GM23338 (cell line): Measurements from ENCODE around the gene ECE1. TPM values are rescaled to one million over a fixed set of nuclear protein-coding genes. Genes with fewer than 3 reads are reported as not detected.
A peak's percentile ranks its signal among the peaks of the same experiment; 100 is the strongest.

Experiments
- ATAC-seq: fragments of 200-7000 bp; cut with Tn5 transposase; 3 replicates; pipeline ENCODE4 v1.9.1; 2020
- DNase-seq: peaks from one replicate; pipeline ENCODE4 v3.0.0-alpha.2; 2015; ENCODE audit warnings: low spot score
- H2AFZ ChIP-seq: fragments of 200-600 bp; sonication (generic); 2 replicates; pipeline ENCODE4 v1.8.0; 2016; ENCODE audit warnings: antibody characterized with exemption, mild to moderate bottlenecking, moderate library complexity
- H3F3A ChIP-seq: fragments of 200-600 bp; sonication (generic); replicated peaks from 2 replicates; pipeline ENCODE4 v1.8.0; 2017; ENCODE audit warnings: antibody characterized with exemption, mixed run types, low read depth
- H3K27ac ChIP-seq: fragments of 200-600 bp; sonication (generic); 2 replicates; pipeline ENCODE4 v1.6.1; 2016; ENCODE audit warnings: low read depth
- H3K27me3 ChIP-seq: fragments of 200-600 bp; sonication (generic); 2 replicates; pipeline ENCODE4 v1.8.0; 2016; ENCODE audit warnings: mild to moderate bottlenecking, mixed run types, moderate library complexity; ENCODE audit not compliant: insufficient read depth
- H3K36me3 ChIP-seq: fragments of 200-600 bp; sonication (generic); 2 replicates; pipeline ENCODE4 v1.8.0; 2016; ENCODE audit warnings: mild to moderate bottlenecking; ENCODE audit not compliant: insufficient read depth
- H3K4me1 ChIP-seq: fragments of 200-600 bp; sonication (generic); 2 replicates; pipeline ENCODE4 v1.8.0; 2016; ENCODE audit warnings: mild to moderate bottlenecking, moderate library complexity; ENCODE audit not compliant: insufficient read depth
- H3K4me2 ChIP-seq: fragments of 200-600 bp; sonication (generic); 2 replicates; pipeline ENCODE4 v1.7.1; 2017; ENCODE audit warnings: mixed run types
- H3K4me3 ChIP-seq: fragments of 200-600 bp; sonication (generic); 2 replicates; pipeline ENCODE4 v1.6.1; 2016; ENCODE audit warnings: mixed run types
- H3K79me2 ChIP-seq: fragments of 200-600 bp; sonication (generic); replicated peaks from 2 replicates; pipeline ENCODE4 v1.8.0; 2017; ENCODE audit warnings: mild to moderate bottlenecking; ENCODE audit not compliant: insufficient read depth
- H3K9me2 ChIP-seq: fragments of 200-600 bp; sonication (generic); 2 replicates; pipeline ENCODE4 v1.8.0; 2017; ENCODE audit not compliant: insufficient read depth
- H4K20me1 ChIP-seq: fragments of 200-600 bp; sonication (generic); replicated peaks from 2 replicates; pipeline ENCODE4 v1.8.0; 2017; ENCODE audit warnings: mild to moderate bottlenecking; ENCODE audit not compliant: insufficient read depth
- H3K27ac Mint-ChIP-seq: 2 replicates; pipeline ENCODE4 v1.8.0; 2020; ENCODE audit warnings: inconsistent platforms, mild to moderate bottlenecking, moderate library complexity, mixed read lengths
- H3K27me3 Mint-ChIP-seq: 3 replicates; pipeline ENCODE4 v1.8.0; 2022; ENCODE audit warnings: low read depth, mild to moderate bottlenecking, moderate library complexity, mixed read lengths, inconsistent platforms; ENCODE audit not compliant: insufficient read depth, poor library complexity
- H3K36me3 Mint-ChIP-seq: 3 replicates; pipeline ENCODE4 v1.8.0; 2021; ENCODE audit warnings: low read depth, mild to moderate bottlenecking, inconsistent platforms, moderate library complexity, mixed read lengths
- H3K4me1 Mint-ChIP-seq: 3 replicates; pipeline ENCODE4 v1.8.0; 2020; ENCODE audit warnings: mild to moderate bottlenecking, inconsistent platforms, mixed read lengths
- H3K4me3 Mint-ChIP-seq: 3 replicates; pipeline ENCODE4 v1.8.0; 2021; ENCODE audit warnings: moderate library complexity, mild to moderate bottlenecking, inconsistent platforms, mixed read lengths
- H3K9me3 Mint-ChIP-seq: 3 replicates; pipeline ENCODE4 v1.8.0; 2020; ENCODE audit warnings: moderate library complexity, mild to moderate bottlenecking, inconsistent platforms, mixed read lengths
- CREB1 ChIP-seq: fragments of 250-450 bp; sonication (Bioruptor Pico); IDR thresholded peaks from 2 replicates; pipeline ENCODE4 v1.5.0; 2020; ENCODE audit warnings: low read depth, mild to moderate bottlenecking, moderate library complexity
- CTCF ChIP-seq, 2 experiments: fragments of 200-600 bp in 1 of 2; sonication (generic) in 1 of 2; conservative IDR thresholded peaks; 2 replicates each; pipeline versions ENCODE4 v1.5.1 to v1.6.1; 2016 to 2017; ENCODE audit warnings: antibody characterized with exemption in 2 of 2, low read depth in 2 of 2, mild to moderate bottlenecking in 2 of 2, moderate library complexity in 1 of 2
- EZH2phosphoT487 ChIP-seq: fragments of 200-600 bp; sonication (generic); IDR thresholded peaks from one replicate; pipeline ENCODE4 v1.8.1; 2018; ENCODE audit warnings: antibody characterized with exemption; ENCODE audit not compliant: unreplicated experiment
- NANOG ChIP-seq: IDR thresholded peaks from 2 replicates; pipeline ENCODE4 v1.6.1; 2016; ENCODE audit warnings: antibody characterized with exemption, borderline replicate concordance
- POLR2AphosphoS5 ChIP-seq: IDR thresholded peaks from 2 replicates; pipeline ENCODE4 v1.6.1; 2016; ENCODE audit warnings: antibody characterized with exemption, low read depth
- ZNF114 ChIP-seq: fragments of 250-450 bp; sonication (Bioruptor Pico); IDR thresholded peaks from 2 replicates; pipeline ENCODE4 v1.5.0; 2020; ENCODE audit warnings: mild to moderate bottlenecking, moderate library complexity
- ZNF331 ChIP-seq: fragments of 250-450 bp; sonication (Bioruptor Pico); IDR thresholded peaks from 2 replicates; pipeline ENCODE4 v1.5.0; 2020; ENCODE audit warnings: low read depth, mild to moderate bottlenecking, moderate library complexity
- polyA plus RNA-seq: library from polyadenylated mRNA; unstranded; fragments of >200 nt; fragmentation: Nextera tagmentation; extraction: Ambion mirVana; gene quantifications from 2 replicates; pipeline ENCODE4 v1.2.1, GENCODE V29; 2016
- total RNA-seq: library from RNA; depleted of rRNA; stranded (reverse); fragments of >200 nt; shearing (Covaris generic); gene quantifications from 2 replicates; pipeline ENCODE4 v1.2.3, GENCODE V29; 2014

Gene ECE1
- total and polyA plus RNA-seq, 2 experiments from 2014 or later = 11.0 to 45.0 TPM

GRCh38 chr1:21305155-21305899, 15.1 kb upstream of the ECE1 start:
- Histone ChIP-seq H3F3A (peaks cover 4% of the 10 kb centered on the region; the same call in 1 of the 2 replicates), H3K27ac (no peak overlapping the region), H3K9me2 (no peaks in the 10 kb centered on the region), H3K4me1 (peaks cover 25% of the 10 kb centered on the region), H3K36me3 (no peaks in the 10 kb centered on the region), H3K27me3 (no peaks in the 10 kb centered on the region), H3K4me3 (no peak overlapping the region), H3K79me2 (peaks cover 4% of the 10 kb centered on the region; the same call in 1 of the 2 replicates), H4K20me1 (peaks cover 4% of the 10 kb centered on the region; the same call in 1 of the 2 replicates), H2AFZ (no peak overlapping the region), H3K4me2 (no peak overlapping the region)
- Mint-ChIP-seq H3K9me3 (no peaks in the 10 kb centered on the region), H3K27ac (peak overlapping the region; percentile 83; the same call in 1 of the 2 replicates), H3K27me3 (peaks cover 19% of the 10 kb centered on the region), H3K4me3 (no peak overlapping the region; the same call in 2 of the 3 replicates), H3K4me1 (peaks cover 56% of the 10 kb centered on the region), H3K36me3 (no peaks in the 10 kb centered on the region; the same call in 2 of the 3 replicates)
- TF ChIP-seq EZH2phosphoT487 = no peak
- TF ChIP-seq POLR2AphosphoS5 = no peak
- ATAC-seq (no peak), DNase-seq (no peak)

- H3K9me2 ChIP-seq = no peaks in the 10 kb centered on the region
- H3K4me1 Mint-ChIP-seq = peaks cover 54% of the 10 kb centered on the region
Measured at GRCh38 chr1:21304488-21304887, 14.2 kb upstream of the ECE1 start.

GRCh38 chr1:21302747-21303715, 12.8 kb upstream of the ECE1 start:
- no peak for TF ChIP-seq CREB1 (CRISPR knock-in tag)
- TF ChIP-seq CTCF (conservative IDR thresholded peaks at IDR 0.05; ENCODE audit: low read depth in 2 of 2) = peak in 1 of 2 experiments; percentile 50; a peak in 2 of 4 replicates
- no peak for TF ChIP-seq NANOG
- H3K79me2 ChIP-seq = peaks cover 4% of the 10 kb centered on the region; the same call in 1 of the 2 replicates
- Mint-ChIP-seq H3K27me3 (peaks cover 15% of the 10 kb centered on the region), H3K27ac (no peak overlapping the region), H3K36me3 (no peaks in the 10 kb centered on the region; the same call in 2 of the 3 replicates), H3K4me1 (peaks cover 42% of the 10 kb centered on the region), H3K9me3 (no peaks in the 10 kb centered on the region), H3K4me3 (no peak overlapping the region)
- peaks cover 16% of the 10 kb centered on the region; the same call in 1 of the 2 replicates for H3K4me1 ChIP-seq
- no peak overlapping the region for H3K4me3 ChIP-seq
- H3F3A ChIP-seq = peaks cover 2% of the 10 kb centered on the region; the same call in 1 of the 2 replicates
- no peak overlapping the region for H2AFZ ChIP-seq
- no peak overlapping the region for H3K4me2 ChIP-seq
- H3K27me3 ChIP-seq = no peaks in the 10 kb centered on the region
- no peaks in the 10 kb centered on the region for H3K36me3 ChIP-seq
- H3K27ac ChIP-seq = no peak overlapping the region
- H3K9me2 ChIP-seq = no peaks in the 10 kb centered on the region
- peaks cover 4% of the 10 kb centered on the region; the same call in 1 of the 2 replicates for H4K20me1 ChIP-seq
- DNase-seq (no peak), ATAC-seq (peak; percentile 32)

More at GRCh38 chr1:21304488-21304887, 14.2 kb upstream of the ECE1 start:
- Histone ChIP-seq H3K27ac (no peak overlapping the region), H3F3A (peaks cover 4% of the 10 kb centered on the region; the same call in 1 of the 2 replicates), H3K36me3 (no peaks in the 10 kb centered on the region), H3K79me2 (peaks cover 4% of the 10 kb centered on the region; the same call in 1 of the 2 replicates), H3K4me3 (no peak overlapping the region), H4K20me1 (peaks cover 4% of the 10 kb centered on the region; the same call in 1 of the 2 replicates), H3K4me2 (no peak overlapping the region), H3K27me3 (no peaks in the 10 kb centered on the region), H3K4me1 (peaks cover 25% of the 10 kb centered on the region), H2AFZ (no peak overlapping the region)
- Mint-ChIP-seq H3K27ac (no peak overlapping the region), H3K9me3 (no peaks in the 10 kb centered on the region), H3K27me3 (peaks cover 17% of the 10 kb centered on the region), H3K4me3 (no peak overlapping the region), H3K36me3 (no peaks in the 10 kb centered on the region; the same call in 2 of the 3 replicates)
- DNase-seq (no peak), ATAC-seq (no peak)
- TF ChIP-seq ZNF114 (CRISPR knock-in tag) = no peak
- TF ChIP-seq ZNF331 = no peak
